Endothelial cell of umbilical vein (primary cell): ENCODE data around the gene ERCC1. TPM values are rescaled to one million over a fixed set of nuclear protein-coding genes. Genes with fewer than 3 reads are reported as not detected.

Experiments used
- BruUV-seq: library from RNA; stranded (reverse); fragments of 400-500 nt; replicated peaks from 2 replicates; lab custom pipeline; 2021; lab: Mats Ljungman, UMichigan
- CTCF ChIA-PET: fragments of 300-600, 350-600 bp; sonication (Branson Sonifier 250); formaldehyde crosslinking; loops from one replicate; lab custom pipeline; 2021; ENCODE audit warnings: antibody characterized with exemption, inconsistent platforms; lab: Charles Lee
- POLR2A ChIA-PET: fragments of 300-600, 350-600 bp; sonication (Branson Sonifier 250); formaldehyde crosslinking; loops from one replicate; lab custom pipeline; 2021; ENCODE audit warnings: antibody characterized with exemption, inconsistent platforms; lab: Charles Lee
- DNase-seq: peaks from one replicate; pipeline ENCODE4 v3.0.0-alpha.2; 2011; ENCODE audit warnings: low read depth, low spot score
- FAIRE-seq: peaks from 2 replicates; lab custom pipeline; 2011; peaks lifted over from hg19 to GRCh38; lab: Jason Lieb, UNC
- H2AFZ ChIP-seq: 2 replicates; pipeline ENCODE4 v1.6.0; 2012; ENCODE audit warnings: low read depth, low read length, control low read depth, inconsistent platforms
- H3K27ac ChIP-seq: 2 replicates; pipeline ENCODE4 v1.5.1; 2011; ENCODE audit warnings: low read depth, mild to moderate bottlenecking, control low read depth, low read length, moderate library complexity; ENCODE audit not compliant: insufficient read depth
- H3K27me3 ChIP-seq, 2 experiments: 2 replicates each; pipeline versions ENCODE4 v1.6.0 to v1.6.1; 2011; ENCODE audit warnings: low read length in 2 of 2, mixed read lengths in 1 of 2; ENCODE audit not compliant: control insufficient read depth in 2 of 2, insufficient read depth in 2 of 2
- H3K36me3 ChIP-seq, 2 experiments: 2 replicates in 1 of 2; 3 replicates in 1 of 2; pipeline ENCODE4 v1.5.1; 2011; ENCODE audit warnings: low read length in 2 of 2, mild to moderate bottlenecking in 1 of 2, moderate library complexity in 1 of 2; ENCODE audit not compliant: control insufficient read depth in 2 of 2, insufficient read depth in 2 of 2; ENCODE audit errors: extremely low read depth in 1 of 2
- H3K4me1 ChIP-seq: 3 replicates; pipeline ENCODE4 v1.5.1; 2011; ENCODE audit warnings: mild to moderate bottlenecking, low read length; ENCODE audit not compliant: control insufficient read depth, insufficient read depth; ENCODE audit errors: extremely low read depth
- H3K4me2 ChIP-seq: 2 replicates; pipeline ENCODE4 v1.6.1; 2011; ENCODE audit warnings: low read length, control low read depth, mixed read lengths; ENCODE audit not compliant: insufficient read depth
- H3K4me3 ChIP-seq, 3 experiments: fragments of 200-600 bp in 1 of 3; sonication (generic), shearing (Covaris generic) in 1 of 3; replicated peaks in 1 of 3; 2 replicates each; pipeline ENCODE4 v1.5.1; 2011 to 2016; ENCODE audit warnings: control low read depth in 3 of 3, low read length in 3 of 3, mild to moderate bottlenecking in 2 of 3, inconsistent platforms in 1 of 3, low read depth in 1 of 3, moderate library complexity in 1 of 3; ENCODE audit not compliant: insufficient read depth in 1 of 3
- H3K79me2 ChIP-seq: 2 replicates; pipeline ENCODE4 v1.6.0; 2012; ENCODE audit warnings: low read length, inconsistent platforms; ENCODE audit not compliant: control insufficient read depth, insufficient read depth
- H3K9ac ChIP-seq: replicated peaks from 2 replicates; pipeline ENCODE3; 2011; ENCODE audit warnings: low read length, control low read depth; ENCODE audit not compliant: insufficient read depth; ENCODE audit errors: extremely low read depth
- H3K9me1 ChIP-seq: replicated peaks from 3 replicates; pipeline ENCODE4 v1.6.0; 2011; ENCODE audit warnings: mild to moderate bottlenecking, low read length; ENCODE audit not compliant: control insufficient read depth, insufficient read depth; ENCODE audit errors: extremely low read depth
- H3K9me3 ChIP-seq: replicated peaks from 2 replicates; pipeline ENCODE4 v1.5.1; 2012; ENCODE audit warnings: low read length, inconsistent platforms; ENCODE audit not compliant: control insufficient read depth, insufficient read depth
- H4K20me1 ChIP-seq: replicated peaks from 2 replicates; pipeline ENCODE3; 2011; ENCODE audit warnings: mild to moderate bottlenecking, low read length; ENCODE audit not compliant: control insufficient read depth, insufficient read depth; ENCODE audit errors: extremely low read depth
- FOS ChIP-seq: IDR thresholded peaks from 2 replicates; pipeline ENCODE4 v1.6.1; 2011; ENCODE audit warnings: mild to moderate bottlenecking, low read length, moderate library complexity, borderline replicate concordance; ENCODE audit not compliant: insufficient read depth
- GATA2 ChIP-seq: IDR thresholded peaks from 2 replicates; pipeline ENCODE4 v1.7.0; 2011; ENCODE audit warnings: low read depth, mild to moderate bottlenecking, moderate library complexity, mixed read lengths, low read length; ENCODE audit not compliant: insufficient read length, insufficient read depth
- MYC ChIP-seq: IDR thresholded peaks from one replicate; pipeline ENCODE4 v1.6.1; 2011; ENCODE audit warnings: mild to moderate bottlenecking, low read depth, low read length
- POLR2A ChIP-seq: IDR thresholded peaks from 2 replicates; pipeline ENCODE4 v1.6.1; 2012; ENCODE audit warnings: low read depth, mild to moderate bottlenecking, control low read depth, low read length
- POLR2AphosphoS5 ChIP-seq: IDR thresholded peaks from 2 replicates; pipeline ENCODE4 v1.6.1; 2012; ENCODE audit warnings: low read depth, mild to moderate bottlenecking, control low read depth, low read length, moderate library complexity; ENCODE audit not compliant: insufficient read depth
- dilution Hi-C: fragments of 300-500 bp; cut with MboI; formaldehyde crosslinking; loops from one replicate; pipeline ENCODE4 v1.15.0; 2019; ENCODE audit warnings: low sequenced_read_pairs; ENCODE audit not compliant: extremely low pct_ligation_motif_present
- intact Hi-C: fragments of 100-400 bp; cut with micrococcal nuclease; formaldehyde crosslinking; loops from one replicate; pipeline ENCODE4 v1.10.0; 2022
- polyA plus RNA-seq, 4 experiments: library from polyadenylated mRNA; depleted of rRNA in 3 of 4; stranded (reverse) in 3 of 4; unstranded in 1 of 4; fragments of >200 nt; gene quantifications; 2 replicates each; pipeline versions ENCODE4 v1.2.1 to v1.2.3, GENCODE V29; 2011 to 2012; ENCODE audit warnings: missing spikeins in 1 of 4
- total RNA-seq: library from RNA; stranded (reverse); gene quantifications from 2 replicates; pipeline ENCODE4 v1.2.3, GENCODE V29; 2021
- TF ChIP-seq, protein P1 (sequence below): IDR thresholded peaks from 2 replicates; pipeline ENCODE4 v1.6.1; 2011; ENCODE audit not compliant: insufficient read depth, insufficient read length
- TF ChIP-seq, protein P2 (sequence below), 2 donors: IDR thresholded peaks; 1 replicate in 1 of 2; 2 replicates in 1 of 2; pipeline ENCODE4 v1.5.1; 2011; ENCODE audit warnings: low read length in 2 of 2, mild to moderate bottlenecking in 2 of 2, moderate library complexity in 2 of 2, control low read depth in 1 of 2, inconsistent platforms in 1 of 2, low read depth in 1 of 2; ENCODE audit not compliant: insufficient read depth in 1 of 2; ENCODE audit errors: extremely low read depth in 1 of 2

ERCC1 gene
- total and polyA plus RNA-seq, 2 donors (not counting 3 experiments of a cell fraction or from before 2014, with no cell fraction given), result 81.8 to 126 TPM

DNA sequence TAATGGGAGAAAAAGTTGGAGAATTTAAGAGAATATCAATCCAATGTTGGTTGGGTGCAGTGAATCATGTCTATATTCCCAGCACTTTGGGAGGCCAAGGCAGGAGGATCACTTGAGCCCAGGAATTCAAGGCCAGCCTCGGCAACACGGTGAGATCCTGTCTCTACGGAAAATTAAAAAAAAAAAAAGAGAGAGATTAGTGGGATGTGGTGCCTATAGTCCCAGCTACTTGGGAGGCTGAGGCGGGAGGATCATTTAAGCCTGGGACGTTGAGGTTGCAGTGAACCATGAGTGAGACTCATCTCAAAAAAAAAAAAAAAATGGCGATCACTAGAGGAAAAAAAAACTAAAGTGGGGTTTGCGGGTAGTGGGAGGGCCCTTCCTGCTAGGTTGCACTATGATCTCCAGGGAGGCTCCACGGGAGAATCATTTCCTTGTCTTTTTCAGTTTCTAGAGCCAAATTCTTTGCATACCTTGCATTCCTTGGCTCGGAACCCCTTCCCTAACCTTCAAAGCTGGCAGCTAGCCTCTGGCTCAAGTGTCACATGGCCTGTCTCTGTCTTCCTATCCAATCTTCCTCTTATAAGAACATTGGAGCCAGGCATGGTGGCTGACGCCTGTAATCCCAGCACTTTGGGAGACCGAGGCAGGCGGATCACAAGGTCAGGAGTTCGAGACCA, 47.5 kb downstream of the ERCC1 start:
- TSS peak; percentile 17 for BruUV-seq
- H3K9ac ChIP-seq, result no peak overlapping the region
- intact Hi-C loops (loop anchor here (1.0 to 2.0 kb wide), 2 partner anchors 22 to 49 kb away; no protein-coding TSS in a partner anchor), dilution Hi-C loops (no loop called here)
- H3K9me1 ChIP-seq, result no peaks in the 10 kb centered on the region
- no peaks in the 10 kb centered on the region for H4K20me1 ChIP-seq
- no peaks in the 10 kb centered on the region for H3K79me2 ChIP-seq
- peaks cover 12% of the 10 kb centered on the region for H3K4me1 ChIP-seq
- peak overlapping the region; percentile 69 for H3K27ac ChIP-seq
- ChIA-PET POLR2A (no interaction called here), CTCF (no interaction called here)
- TF ChIP-seq GATA2 (no peak), POLR2AphosphoS5 (peak; percentile 85)
- TF ChIP-seq, protein P1, sequence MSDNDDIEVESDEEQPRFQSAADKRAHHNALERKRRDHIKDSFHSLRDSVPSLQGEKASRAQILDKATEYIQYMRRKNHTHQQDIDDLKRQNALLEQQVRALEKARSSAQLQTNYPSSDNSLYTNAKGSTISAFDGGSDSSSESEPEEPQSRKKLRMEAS, result peak; percentile 64
- H3K4me3 ChIP-seq, result no peak overlapping the region
- H3K4me2 ChIP-seq, result peak overlapping the region; percentile 11
- peak overlapping the region; percentile 51 for H2AFZ ChIP-seq
- no peaks in the 10 kb centered on the region for H3K9me3 ChIP-seq
- no peaks in the 10 kb centered on the region for H3K27me3 ChIP-seq
- DNase-seq (peak; percentile 85), FAIRE-seq (peak; percentile 94)
- no peaks in the 10 kb centered on the region for H3K36me3 ChIP-seq

DNA sequence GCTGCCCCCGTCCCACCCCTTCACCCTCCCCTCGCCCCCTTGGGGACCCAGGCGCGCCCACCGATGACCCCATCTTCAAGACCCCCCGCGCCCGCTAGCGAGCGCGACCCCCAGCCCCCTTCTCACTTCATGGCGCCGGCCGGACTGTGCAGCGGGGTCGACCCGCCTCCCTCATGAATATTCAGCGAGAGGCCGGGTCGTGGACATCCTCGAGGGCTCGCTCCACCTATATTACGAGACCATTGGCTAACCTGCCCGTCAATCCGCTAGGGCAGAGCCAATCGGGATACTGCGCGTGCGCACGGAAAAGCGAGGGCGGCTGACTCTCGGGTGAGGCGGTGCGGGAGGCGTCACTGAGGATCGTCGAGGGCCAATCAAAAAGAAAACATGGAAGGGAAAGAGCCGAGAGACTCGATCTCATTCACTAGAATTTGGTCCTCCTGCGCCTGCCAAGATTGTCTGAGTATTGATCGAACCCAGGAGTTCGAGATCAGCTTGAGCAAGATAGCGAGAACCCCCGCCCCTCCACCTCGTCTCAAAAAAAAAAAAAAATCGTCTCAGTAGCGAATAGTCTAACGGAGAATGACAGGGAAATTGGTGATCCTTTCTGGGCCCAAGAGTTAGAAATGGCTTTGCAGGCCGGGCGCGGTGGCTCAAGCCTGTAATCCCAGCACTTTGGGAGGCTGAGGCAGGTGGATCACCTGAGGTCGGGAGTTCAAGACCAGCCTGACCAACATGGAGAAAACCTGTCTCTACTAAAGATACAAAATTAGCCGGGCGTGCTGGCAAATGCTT, 53.1 kb downstream of the ERCC1 start, which contains the start of gene ERCC2:
Gene ERCC2 (minus strand): TSS at position 164 of the 795 bp plus-strand sequence. CDS start 33 bp downstream, at position 131.
- peaks cover 0 to 3% of the 10 kb centered on the region in 2 experiments for H3K36me3 ChIP-seq
- no peaks in the 10 kb centered on the region for H4K20me1 ChIP-seq
- DNase-seq (peak; percentile 99), FAIRE-seq (peak; percentile 99)
- no peaks in the 10 kb centered on the region for H3K27me3 ChIP-seq
- peak within 1 kb of the TSS; percentile 76 to 98 (median 86) for H3K4me3 ChIP-seq
- H3K4me2 ChIP-seq, result peak within 1 kb of the TSS; percentile 83
- peaks cover 18% of the 10 kb centered on the region for H3K79me2 ChIP-seq
- no peaks in the 10 kb centered on the region for H3K9me1 ChIP-seq
- peaks cover 5% of the 10 kb centered on the region for H3K4me1 ChIP-seq
- BruUV-seq, result TSS peak; percentile 98
- TF ChIP-seq GATA2, result no peak
- TF ChIP-seq, protein P2, sequence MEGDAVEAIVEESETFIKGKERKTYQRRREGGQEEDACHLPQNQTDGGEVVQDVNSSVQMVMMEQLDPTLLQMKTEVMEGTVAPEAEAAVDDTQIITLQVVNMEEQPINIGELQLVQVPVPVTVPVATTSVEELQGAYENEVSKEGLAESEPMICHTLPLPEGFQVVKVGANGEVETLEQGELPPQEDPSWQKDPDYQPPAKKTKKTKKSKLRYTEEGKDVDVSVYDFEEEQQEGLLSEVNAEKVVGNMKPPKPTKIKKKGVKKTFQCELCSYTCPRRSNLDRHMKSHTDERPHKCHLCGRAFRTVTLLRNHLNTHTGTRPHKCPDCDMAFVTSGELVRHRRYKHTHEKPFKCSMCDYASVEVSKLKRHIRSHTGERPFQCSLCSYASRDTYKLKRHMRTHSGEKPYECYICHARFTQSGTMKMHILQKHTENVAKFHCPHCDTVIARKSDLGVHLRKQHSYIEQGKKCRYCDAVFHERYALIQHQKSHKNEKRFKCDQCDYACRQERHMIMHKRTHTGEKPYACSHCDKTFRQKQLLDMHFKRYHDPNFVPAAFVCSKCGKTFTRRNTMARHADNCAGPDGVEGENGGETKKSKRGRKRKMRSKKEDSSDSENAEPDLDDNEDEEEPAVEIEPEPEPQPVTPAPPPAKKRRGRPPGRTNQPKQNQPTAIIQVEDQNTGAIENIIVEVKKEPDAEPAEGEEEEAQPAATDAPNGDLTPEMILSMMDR (IDR thresholded peaks at IDR 0.05; ENCODE audit: extremely low read depth in 1 of 2, insufficient read depth in 1 of 2, low read depth in 1 of 2, low read length in 2 of 2), result no peak
- TF ChIP-seq MYC, result no peak
- TF ChIP-seq FOS, result no peak
- TF ChIP-seq POLR2A, result peak; percentile 19
- TF ChIP-seq POLR2AphosphoS5, result no peak
- H3K9ac ChIP-seq, result peak within 1 kb of the TSS; percentile 81
- intact Hi-C loops, result loop anchor here (1.0 kb wide), 1 partner anchor 28 kb away; no protein-coding TSS in a partner anchor
- peak within 1 kb of the TSS; percentile 95 for H2AFZ ChIP-seq
- ChIA-PET CTCF (interaction anchor here (1.0 to 1.3 kb wide), 6 partner anchors 16 to 108 kb away, joined by 3 to 5 read pairs (median 4); no protein-coding TSS in a partner anchor), POLR2A (no interaction called here)
- no peaks in the 10 kb centered on the region for H3K9me3 ChIP-seq
- peak within 1 kb of the TSS; percentile 67 for H3K27ac ChIP-seq
- dilution Hi-C loops, result no loop called here
